OCI-LY1 (cell line): ENCODE data around the gene CFAP61.

Experiments used
- CTCF ChIP-seq: fragments of 200-600 bp; sonication (generic), shearing (Covaris generic); IDR thresholded peaks from 2 replicates; pipeline ENCODE4 v1.5.1; 2017; ENCODE audit warnings: mild to moderate bottlenecking, antibody characterized with exemption, low read length, moderate library complexity, mixed read lengths
- EZH2 ChIP-seq: fragments of 200-600 bp; sonication (generic), shearing (Covaris generic); IDR thresholded peaks from 2 replicates; pipeline ENCODE4 v1.8.0; 2017; ENCODE audit warnings: borderline replicate concordance, mixed run types, mild to moderate bottlenecking, antibody characterized with exemption, low read length, moderate library complexity, mixed read lengths

- TF ChIP-seq CTCF (no peak), EZH2 (no peak)
Observed at GRCh38 chr20:20181322-20181721, 129.0 kb downstream of the CFAP61 start.
